IMR-90 (cell line): ENCODE results near the gene CCDC171.

Experiments
- BHLHE40 ChIP-seq: fragments of 150-350 bp; IDR thresholded peaks from 2 replicates; pipeline ENCODE4 v1.6.1; 2016; ENCODE audit warnings: mild to moderate bottlenecking, low read depth, low read length
- CEBPB ChIP-seq: IDR thresholded peaks from 2 replicates; pipeline ENCODE4 v1.6.1; 2012; ENCODE audit warnings: low read depth, low read length, improper control_type of control experiment
- CHD1 ChIP-seq: IDR thresholded peaks from 2 replicates; pipeline ENCODE4 v1.6.1; 2012; ENCODE audit warnings: low read depth, low read length, improper control_type of control experiment
- FOS ChIP-seq: fragments of 150-350 bp; IDR thresholded peaks from 2 replicates; pipeline ENCODE4 v1.6.1; 2016; ENCODE audit warnings: low read depth, low read length
- MAFK ChIP-seq: IDR thresholded peaks from 2 replicates; pipeline ENCODE4 v1.6.1; 2012; ENCODE audit warnings: low read depth, low read length, improper control_type of control experiment
- MAZ ChIP-seq: IDR thresholded peaks from 2 replicates; pipeline ENCODE4 v1.6.1; 2012; ENCODE audit warnings: low read depth, mild to moderate bottlenecking, low read length, improper control_type of control experiment, moderate library complexity, borderline replicate concordance
- MXI1 ChIP-seq: IDR thresholded peaks from 2 replicates; pipeline ENCODE4 v1.6.1; 2012; ENCODE audit warnings: low read depth, mild to moderate bottlenecking, low read length, moderate library complexity, borderline replicate concordance
- POLR2A ChIP-seq: IDR thresholded peaks from 2 replicates; pipeline ENCODE4 v1.6.1; 2012; ENCODE audit warnings: mild to moderate bottlenecking, low read depth, low read length
- RAD21 ChIP-seq: IDR thresholded peaks from 2 replicates; pipeline ENCODE4 v1.6.1; 2012; ENCODE audit warnings: low read length, improper control_type of control experiment
- RCOR1 ChIP-seq: IDR thresholded peaks from 2 replicates; pipeline ENCODE4 v1.6.1; 2012; ENCODE audit warnings: mild to moderate bottlenecking, low read length, improper control_type of control experiment; ENCODE audit not compliant: insufficient replicate concordance
- SMC3 ChIP-seq: fragments of 150-350 bp; IDR thresholded peaks from 2 replicates; pipeline ENCODE4 v1.6.1; 2016; ENCODE audit warnings: low read depth, mild to moderate bottlenecking, antibody characterized with exemption, low read length, moderate library complexity
- TF ChIP-seq, protein P1 (sequence below): conservative IDR thresholded peaks from 2 replicates; pipeline ENCODE4 v1.5.1; 2012; ENCODE audit warnings: mild to moderate bottlenecking, low read depth, low read length, improper control_type of control experiment
- TF ChIP-seq, protein P2 (sequence below): fragments of 150-350 bp; IDR thresholded peaks from 2 replicates; pipeline ENCODE4 v1.6.1; 2017; ENCODE audit warnings: mild to moderate bottlenecking, antibody characterized with exemption, low read length, low read depth

DNA sequence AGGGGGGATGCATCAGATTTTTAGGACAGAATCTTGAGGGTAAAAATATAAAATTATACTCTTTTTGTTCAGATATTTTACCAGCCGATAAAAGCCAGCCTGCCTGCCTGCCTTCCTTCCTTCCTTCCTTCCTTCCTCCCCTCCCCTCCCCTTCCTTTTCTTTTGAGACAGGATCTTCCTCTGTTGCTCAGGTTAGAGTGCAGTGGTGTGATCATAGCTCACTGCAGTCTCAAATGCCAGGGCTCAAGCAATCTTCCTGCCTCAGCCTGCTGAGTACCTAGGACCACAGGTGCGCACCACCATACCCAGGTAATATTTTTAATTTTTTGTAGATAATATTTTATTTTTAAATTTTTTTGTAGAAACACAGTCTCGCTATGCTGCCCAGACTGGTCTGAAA lies 330.0 kb downstream of the CCDC171 start:
- TF ChIP-seq CEBPB (no peak), POLR2A (no peak), MXI1 (no peak), RCOR1 (no peak), RAD21 (no peak), BHLHE40 (no peak), MAFK (no peak), FOS (no peak), SMC3 (no peak), MAZ (no peak), CHD1 (no peak)
- TF ChIP-seq, protein P1, sequence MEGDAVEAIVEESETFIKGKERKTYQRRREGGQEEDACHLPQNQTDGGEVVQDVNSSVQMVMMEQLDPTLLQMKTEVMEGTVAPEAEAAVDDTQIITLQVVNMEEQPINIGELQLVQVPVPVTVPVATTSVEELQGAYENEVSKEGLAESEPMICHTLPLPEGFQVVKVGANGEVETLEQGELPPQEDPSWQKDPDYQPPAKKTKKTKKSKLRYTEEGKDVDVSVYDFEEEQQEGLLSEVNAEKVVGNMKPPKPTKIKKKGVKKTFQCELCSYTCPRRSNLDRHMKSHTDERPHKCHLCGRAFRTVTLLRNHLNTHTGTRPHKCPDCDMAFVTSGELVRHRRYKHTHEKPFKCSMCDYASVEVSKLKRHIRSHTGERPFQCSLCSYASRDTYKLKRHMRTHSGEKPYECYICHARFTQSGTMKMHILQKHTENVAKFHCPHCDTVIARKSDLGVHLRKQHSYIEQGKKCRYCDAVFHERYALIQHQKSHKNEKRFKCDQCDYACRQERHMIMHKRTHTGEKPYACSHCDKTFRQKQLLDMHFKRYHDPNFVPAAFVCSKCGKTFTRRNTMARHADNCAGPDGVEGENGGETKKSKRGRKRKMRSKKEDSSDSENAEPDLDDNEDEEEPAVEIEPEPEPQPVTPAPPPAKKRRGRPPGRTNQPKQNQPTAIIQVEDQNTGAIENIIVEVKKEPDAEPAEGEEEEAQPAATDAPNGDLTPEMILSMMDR, result no peak
- TF ChIP-seq, protein P2, sequence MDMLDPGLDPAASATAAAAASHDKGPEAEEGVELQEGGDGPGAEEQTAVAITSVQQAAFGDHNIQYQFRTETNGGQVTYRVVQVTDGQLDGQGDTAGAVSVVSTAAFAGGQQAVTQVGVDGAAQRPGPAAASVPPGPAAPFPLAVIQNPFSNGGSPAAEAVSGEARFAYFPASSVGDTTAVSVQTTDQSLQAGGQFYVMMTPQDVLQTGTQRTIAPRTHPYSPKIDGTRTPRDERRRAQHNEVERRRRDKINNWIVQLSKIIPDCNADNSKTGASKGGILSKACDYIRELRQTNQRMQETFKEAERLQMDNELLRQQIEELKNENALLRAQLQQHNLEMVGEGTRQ, result no peak
